GM18907 (cell line): ENCODE measurements around the gene ANKRD13D.
"Not testable (repeated sequence)": the region's sequence is repeated elsewhere in the genome, so short reads cannot be mapped to it uniquely, and the experiment has no call there.

Experiments used
- ATAC-seq: cut with Tn5 transposase; IDR thresholded peaks from one replicate; pipeline ENCODE4 v1.9.1; 2021; ENCODE audit warnings: mild to moderate bottlenecking, moderate library complexity; ENCODE audit not compliant: unreplicated experiment

Gene ANKRD13D

GRCh38 chr11:67317205-67317887 lies 28.2 kb downstream of the ANKRD13D start:
- peak; percentile 85 for ATAC-seq

GRCh38 chr11:67317888-67318555 lies 28.9 kb downstream of the ANKRD13D start:
- ATAC-seq = no peak

GRCh38 chr11:67318876-67319275 lies 29.8 kb downstream of the ANKRD13D start:
- not testable (repeated sequence) for ATAC-seq

GRCh38 chr11:67320011-67320410 lies 30.9 kb downstream of the ANKRD13D start:
- no peak for ATAC-seq

GRCh38 chr11:67320691-67321090 lies 31.6 kb downstream of the ANKRD13D start:
- no peak for ATAC-seq

- ATAC-seq = no peak
Measured at GRCh38 chr11:67321313-67321871, 32.3 kb downstream of the ANKRD13D start.

GRCh38 chr11:67322049-67322448 lies 32.9 kb downstream of the ANKRD13D start:
- ATAC-seq = no peak

- ATAC-seq = no peak
Measured at GRCh38 chr11:67323526-67323925, 34.4 kb downstream of the ANKRD13D start.

- ATAC-seq = no peak
Measured at GRCh38 chr11:67332081-67332691, 43.1 kb downstream of the ANKRD13D start.

GRCh38 chr11:67337257-67337656 lies 48.2 kb downstream of the ANKRD13D start:
- no peak for ATAC-seq

GRCh38 chr11:67344264-67344663 lies 55.2 kb downstream of the ANKRD13D start:
- no peak for ATAC-seq

GRCh38 chr11:67345247-67345919 lies 56.3 kb downstream of the ANKRD13D start:
- ATAC-seq = no peak

GRCh38 chr11:67345920-67346819 lies 57.1 kb downstream of the ANKRD13D start:
- no peak for ATAC-seq

- ATAC-seq = no peak
Measured at GRCh38 chr11:67347964-67348749, 59.1 kb downstream of the ANKRD13D start.

- no peak for ATAC-seq
Measured at GRCh38 chr11:67349036-67349435, 59.9 kb downstream of the ANKRD13D start.

GRCh38 chr11:67349457-67349856 lies 60.4 kb downstream of the ANKRD13D start:
- no peak for ATAC-seq

- ATAC-seq = no peak
Measured at GRCh38 chr11:67349928-67350465, 60.9 kb downstream of the ANKRD13D start.

- ATAC-seq = no peak
Measured at GRCh38 chr11:67351275-67352005, 62.3 kb downstream of the ANKRD13D start.
